OCI-M2 (cell line): ENCODE measurements around the gene RBP7.
"Not testable (repeated sequence)": the region's sequence is repeated elsewhere in the genome, so short reads cannot be mapped to it uniquely, and the experiment has no call there.

Experiments used
- DNase-seq: peaks from one replicate; lab custom pipeline; 2025; ENCODE audit not compliant: unreplicated experiment; lab: John Stamatoyannopoulos, UW

RBP7 gene

DNA sequence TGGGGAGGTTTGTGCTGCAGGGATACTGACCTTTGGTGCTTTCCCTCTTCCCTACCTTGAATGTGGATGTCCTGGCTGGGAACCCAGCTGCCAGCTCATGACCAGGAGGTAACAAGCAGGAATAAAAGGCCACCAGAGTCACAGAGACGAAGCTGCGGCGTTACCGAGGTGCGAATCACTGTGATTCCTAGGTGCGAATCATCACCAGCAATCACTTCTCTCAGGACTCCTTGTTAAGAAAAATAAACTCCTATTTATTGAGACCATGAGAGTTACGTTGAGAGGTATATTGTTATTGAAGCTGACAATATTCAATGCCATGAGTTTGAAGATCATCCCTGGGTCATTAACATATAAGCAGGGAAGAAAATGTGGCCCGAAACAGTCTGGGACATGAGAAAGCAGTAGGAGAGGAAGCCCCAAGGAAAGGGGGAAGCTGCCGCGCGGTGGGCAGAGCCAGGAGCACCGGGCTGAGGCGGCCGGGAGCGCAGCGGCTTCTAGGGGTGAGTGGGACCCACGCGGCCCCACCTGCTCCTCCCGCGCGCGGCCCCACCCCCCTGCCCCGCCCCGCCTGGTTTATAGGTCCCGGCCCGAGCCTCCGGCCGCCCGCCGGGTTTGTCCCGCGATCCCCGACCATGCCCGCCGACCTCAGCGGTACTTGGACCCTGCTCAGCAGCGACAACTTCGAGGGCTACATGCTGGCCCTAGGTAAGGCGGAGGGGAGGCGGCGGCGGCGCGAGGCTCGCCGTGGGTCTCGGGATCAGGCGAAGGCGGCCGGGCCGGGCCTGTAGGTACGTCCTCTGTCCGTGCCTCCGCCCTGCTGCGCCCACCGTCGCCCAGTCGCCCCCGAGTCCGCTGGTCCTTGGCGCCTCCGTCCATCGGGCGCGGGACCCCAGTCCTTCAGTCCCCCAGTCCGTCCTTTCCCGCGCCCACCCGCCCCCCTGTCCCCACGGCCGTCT, at the start of gene RBP7:
Gene RBP7 (plus strand): TSS at position 605 of the 959 bp plus-strand sequence. CDS start 31 bp downstream, at position 636.
- DNase-seq: no peak

DNA sequence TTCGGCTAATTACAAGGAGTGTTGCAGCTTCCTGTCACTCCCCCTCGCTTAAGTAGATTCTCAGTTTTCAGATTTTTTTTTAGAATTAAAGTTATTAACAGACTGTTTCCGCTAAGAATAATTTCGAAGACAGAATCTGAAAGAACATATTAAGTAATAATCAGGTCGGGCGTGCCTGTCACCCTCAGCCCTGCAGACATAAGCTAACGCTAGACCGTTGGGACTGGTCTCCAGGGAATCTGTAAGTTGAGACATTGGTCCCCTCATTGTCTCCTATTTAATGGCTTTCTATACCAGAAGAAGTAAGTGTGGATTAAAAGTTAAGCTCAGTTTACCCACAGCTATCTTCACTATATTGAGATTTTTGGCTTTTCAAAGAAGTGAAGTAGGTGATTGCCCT, 39.3 kb upstream of the RBP7 start:
- DNase-seq: no peak

DNA sequence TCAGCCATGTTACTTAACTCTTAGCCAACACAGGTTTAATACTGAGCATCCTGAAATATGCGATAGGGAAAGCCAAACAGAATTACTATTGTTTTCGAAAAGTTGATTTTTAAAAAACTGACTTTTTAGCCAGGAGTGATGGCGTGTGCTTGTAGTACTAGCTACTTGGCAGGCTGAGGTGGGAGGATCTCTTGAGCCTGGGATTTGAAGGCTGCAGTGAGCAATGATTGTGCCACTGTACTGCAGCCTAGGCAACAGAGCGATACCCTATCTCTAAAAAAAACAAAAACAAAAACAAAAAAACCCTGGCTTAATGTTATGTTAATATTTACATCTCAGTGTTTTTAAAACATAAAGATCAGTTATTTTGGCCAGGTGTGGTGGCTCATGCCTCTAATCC, 37.0 kb upstream of the RBP7 start:
- no peak for DNase-seq

DNA sequence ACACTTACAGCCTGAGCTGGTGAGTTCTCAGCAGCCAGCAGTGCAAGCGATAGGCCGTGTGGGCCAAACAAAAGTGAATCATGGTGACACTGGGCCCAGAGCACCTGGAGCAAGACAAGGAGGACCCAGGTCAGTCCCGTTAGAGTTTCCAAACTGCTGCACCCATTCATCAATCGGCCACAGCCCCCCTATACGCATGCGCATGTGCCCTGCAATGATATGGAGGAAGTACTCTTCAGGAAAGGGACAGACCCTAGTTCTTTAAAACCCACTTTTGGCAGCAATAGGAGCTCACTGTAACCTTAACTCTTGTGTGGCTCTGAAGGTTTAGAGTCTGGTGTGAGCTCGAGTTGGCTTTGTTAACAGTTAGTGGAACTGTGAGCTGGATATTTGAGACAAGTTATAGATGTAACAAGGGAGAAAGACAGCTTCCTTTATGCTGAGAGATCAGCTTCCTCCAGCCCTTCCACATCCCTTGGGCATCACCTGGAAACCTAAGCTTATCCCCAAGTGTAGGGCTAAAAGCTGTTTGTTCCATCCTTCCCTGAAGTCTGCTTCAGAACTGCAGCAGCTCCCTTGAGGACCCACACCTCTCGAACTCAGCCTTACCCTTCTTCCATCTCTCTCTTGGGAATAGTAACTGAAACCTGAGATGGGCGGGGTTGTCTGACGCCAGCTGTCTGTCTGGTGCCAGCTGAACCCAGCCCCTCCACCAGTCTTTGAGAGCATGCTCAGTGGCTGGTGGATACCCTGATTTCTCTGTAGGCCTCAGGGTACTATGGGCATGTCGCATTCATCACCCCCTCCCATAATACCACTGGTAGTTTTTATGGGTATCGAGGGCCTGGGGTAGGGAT, 36.1 kb upstream of the RBP7 start:
- no peak for DNase-seq

DNA sequence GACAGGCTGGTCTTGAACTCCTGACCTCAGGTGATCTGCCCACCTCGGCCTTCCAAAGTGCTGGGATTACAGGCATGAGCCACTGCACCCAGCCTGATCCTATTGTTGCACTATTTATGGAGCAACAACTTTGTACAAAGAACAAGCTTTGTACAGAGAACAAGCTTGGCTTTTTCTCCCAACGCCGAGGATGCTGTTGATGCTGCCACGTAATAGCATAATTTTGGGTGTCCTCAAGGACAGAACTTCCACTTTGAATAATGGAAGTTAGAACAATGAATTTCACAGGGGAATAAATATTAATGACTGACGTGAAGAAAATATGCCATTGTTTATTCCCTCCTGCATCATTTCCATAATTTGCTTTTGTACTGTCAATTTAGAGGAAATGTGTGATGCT, 12.8 kb upstream of the RBP7 start:
- no peak for DNase-seq

DNA sequence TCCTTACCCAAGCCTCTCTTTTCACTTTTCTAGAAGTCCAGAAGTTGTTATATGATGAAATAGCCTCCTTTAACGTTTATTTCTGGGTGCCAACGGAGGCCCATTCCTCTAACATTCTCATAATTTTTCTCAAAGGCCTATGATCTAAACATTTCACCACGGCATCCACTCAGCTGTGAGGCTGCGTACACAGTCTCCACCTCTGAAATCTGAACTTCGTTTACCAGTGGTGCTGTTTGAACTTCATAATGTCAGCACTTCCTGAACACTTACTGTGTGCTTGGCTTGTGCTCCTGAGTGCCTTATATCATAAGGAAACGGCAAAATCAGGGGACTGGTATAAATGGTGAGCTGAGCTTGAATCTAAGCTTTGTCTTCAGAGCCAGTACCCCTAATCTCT, 12.0 kb upstream of the RBP7 start:
- no peak for DNase-seq

DNA sequence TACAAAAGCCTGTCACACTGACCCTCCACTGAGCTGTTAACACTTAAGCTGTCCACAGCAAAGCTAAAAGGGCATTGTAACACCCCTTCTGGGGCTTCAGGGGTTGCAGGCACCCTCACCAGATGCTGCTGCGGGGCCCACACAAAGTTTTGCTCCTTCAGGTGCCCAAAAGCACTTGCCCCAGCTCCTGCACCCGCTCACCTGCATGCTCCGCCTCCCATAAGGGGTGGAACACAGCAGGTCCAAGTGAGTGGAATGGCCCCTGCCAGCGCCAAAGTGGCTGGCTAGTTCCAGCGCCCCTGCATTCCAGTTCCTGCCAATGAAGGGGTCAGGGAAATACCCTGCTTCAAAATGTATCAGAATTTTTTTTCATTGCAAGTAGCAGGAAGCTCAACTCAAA, 7.3 kb upstream of the RBP7 start:
- no peak for DNase-seq

DNA sequence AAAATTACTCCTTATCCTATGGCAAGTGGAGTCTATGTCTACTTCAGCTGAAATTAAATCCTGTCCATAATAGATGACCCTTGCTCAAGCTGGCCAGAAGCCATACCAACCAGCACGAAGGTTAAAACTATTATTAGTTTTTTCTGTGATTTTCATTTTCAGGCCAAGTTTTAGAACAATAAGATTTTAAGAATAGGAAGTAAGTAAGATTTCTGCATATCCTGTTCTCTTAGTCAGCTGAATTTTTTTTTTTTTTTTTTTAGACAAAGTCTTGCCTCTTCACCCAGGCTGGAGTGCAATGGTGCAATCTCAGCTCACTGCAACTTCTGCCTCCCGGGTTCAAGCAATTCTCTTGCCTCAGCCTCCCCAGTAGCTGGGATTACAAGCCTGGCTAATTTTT, 6.1 kb upstream of the RBP7 start:
- DNase-seq: no peak

DNA sequence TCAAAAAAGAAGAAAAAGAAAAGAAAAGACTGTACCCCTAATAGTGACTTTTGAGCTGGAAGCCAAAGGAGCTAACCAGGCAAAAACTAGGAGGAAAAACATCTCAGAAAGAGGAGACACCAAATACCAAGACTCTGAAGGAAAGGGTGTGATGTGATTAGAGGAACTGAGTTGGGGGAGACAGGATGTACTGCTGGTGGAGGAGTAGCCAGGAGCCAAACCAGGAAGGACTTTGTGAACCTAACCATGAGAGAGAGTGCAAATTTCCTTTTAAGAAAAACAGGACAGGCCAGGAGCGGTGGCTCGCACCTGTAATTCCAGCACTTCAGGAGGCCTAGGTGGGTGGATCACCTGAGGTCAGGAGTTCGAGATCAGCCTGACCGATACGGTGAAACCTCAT, 4.1 kb upstream of the RBP7 start:
- DNase-seq: no peak

DNA sequence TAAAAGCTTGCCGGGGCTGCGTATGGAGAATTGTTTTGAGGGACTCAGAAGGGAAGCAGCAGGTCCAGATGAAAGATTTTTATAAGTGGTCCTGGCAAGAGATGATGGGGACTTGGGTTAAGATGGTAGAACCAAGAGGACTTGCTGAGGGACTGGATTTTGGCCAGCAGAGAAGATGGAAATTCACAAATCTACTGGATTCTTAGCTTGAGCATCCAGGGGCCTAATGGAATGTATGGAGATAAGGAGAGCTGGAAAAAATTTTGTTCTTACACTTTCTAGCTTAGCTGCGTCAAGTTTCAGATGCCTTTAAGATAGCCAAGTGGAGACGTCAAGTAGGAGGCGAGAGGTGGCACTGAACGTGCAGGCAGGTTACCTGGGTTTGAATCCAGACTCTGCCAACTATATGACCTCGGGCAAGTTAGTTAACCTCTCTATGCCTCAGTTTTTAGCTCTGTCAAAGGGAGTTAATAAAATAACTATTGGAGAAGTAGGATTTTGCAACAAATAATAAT, 3.4 kb upstream of the RBP7 start:
- no peak for DNase-seq

DNA sequence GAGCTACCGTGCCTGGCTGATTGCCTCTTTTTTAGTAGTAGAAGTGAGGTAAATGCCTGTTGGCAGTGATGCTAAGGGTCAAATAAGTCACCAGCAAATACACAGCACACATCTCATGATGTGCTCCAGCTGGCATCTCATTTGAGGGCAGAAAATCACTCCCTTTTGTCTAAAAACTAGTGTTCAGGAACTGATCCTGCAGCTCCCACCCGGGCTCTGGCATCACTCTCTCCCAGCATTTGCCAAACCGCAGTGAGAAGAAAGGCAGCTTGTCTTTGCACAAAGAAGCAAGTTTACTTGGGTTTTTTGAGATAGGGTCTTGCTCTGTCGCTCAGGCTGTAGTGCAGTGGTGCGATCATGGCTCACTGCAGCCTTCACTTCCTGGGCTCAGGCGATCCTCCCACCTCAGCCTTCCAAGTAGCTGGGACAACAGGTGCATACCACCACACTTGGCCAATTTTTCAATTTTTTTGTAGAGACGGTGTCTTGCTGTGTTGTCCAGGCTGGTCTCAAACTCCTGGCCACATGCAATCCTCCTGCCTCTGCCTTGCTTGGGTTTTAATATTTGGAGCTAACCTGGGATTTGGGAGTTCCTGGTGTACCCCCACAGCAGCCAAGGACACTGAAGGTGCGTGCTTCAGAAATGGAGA, 4.1 kb downstream of the RBP7 start:
- no peak for DNase-seq

DNA sequence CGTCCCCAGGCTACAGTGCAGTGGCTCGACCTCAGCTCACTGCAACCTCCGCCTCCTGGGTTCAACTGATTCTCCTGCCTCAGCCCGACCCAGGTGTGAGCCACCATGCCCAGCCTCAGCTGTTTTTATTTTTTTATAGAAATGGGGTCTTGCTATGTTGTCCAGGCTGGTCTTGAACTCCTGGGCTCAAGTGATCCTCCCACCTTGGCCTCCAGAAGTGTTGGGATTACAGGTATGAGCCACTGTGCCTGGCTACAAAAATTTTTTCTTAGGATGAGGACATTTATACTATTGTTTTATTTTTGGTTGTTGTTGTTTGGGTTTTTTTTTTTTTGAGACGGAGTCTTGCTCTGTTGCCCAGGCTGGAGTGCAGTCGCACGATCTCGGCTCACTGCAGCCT, 8.2 kb downstream of the RBP7 start:
- not testable (repeated sequence) for DNase-seq

DNA sequence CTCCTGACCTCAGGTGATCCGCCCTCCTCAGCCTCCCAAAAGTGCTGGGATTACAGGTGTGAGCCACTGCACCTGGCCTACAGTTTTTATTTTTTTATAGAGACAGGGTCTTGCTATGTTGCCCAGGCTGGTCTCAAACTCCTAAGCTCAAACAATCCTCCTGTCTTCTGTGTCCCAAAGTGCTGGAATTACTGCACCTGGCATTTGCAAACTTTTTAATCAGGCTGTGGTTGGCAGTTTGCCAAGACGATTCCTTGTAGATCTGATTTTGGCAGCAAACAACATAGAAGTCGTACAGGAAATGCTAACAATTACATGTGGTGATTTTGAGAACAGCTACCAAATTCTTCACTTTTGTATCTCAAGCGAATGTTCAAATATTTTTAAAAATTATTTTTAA, 10.1 kb downstream of the RBP7 start:
- DNase-seq: no peak

DNA sequence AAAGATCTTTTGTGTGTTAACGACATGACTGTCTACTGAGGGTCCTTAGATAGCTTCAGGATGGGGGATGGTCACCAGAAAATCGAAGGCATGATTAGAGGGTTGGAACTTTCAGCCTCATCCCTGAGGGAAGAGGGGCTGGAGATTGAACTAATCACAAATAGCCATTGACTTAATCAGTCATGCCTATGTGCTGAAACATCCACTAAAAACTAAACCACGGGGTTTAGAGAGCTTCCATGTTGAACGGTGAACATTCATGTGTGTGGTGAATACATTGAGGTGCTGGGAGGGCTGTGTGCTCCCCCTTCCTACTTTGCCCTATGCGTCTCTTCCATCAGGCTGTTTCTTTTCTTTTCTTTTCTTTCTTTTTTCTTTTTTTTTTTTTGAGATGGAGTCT, 17.0 kb downstream of the RBP7 start:
- no peak for DNase-seq

DNA sequence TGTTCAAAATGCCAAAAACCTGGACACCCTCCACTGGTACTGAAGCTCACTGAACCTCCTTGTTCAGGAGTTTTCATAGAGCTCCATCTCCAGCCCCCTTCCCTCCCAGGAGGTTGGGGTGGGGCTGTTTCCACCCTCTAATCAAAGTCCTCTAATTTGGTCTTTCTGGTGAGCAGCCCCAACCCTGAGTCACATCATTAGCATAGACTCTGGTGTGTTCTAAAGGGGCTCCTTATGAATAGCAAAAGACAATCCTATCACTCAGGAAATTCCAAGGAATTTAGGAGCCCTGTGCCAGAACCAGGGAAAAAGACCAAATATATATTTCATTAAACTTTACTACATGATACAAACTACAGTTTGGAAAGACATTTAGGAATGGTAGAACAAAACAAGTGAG, 22.5 kb downstream of the RBP7 start:
- DNase-seq: no peak

DNA sequence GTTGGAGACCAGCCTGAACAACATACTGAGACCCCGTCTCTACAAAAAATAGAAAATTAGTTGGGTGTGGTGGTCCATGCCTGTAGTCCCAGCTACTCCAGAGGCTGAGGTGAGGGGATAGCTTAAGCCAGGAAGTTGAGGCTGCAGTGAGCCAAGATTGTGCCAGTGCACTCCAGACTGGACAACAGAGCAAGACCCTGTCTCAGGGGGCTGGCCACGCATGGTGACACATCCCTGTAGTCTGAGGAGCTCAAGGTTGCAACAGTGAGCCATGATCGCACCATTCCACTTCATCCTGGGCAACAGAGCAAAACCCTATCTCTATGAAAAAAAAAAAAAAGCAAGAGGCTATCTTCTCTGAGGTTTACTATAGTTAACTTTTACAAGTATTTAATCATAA, 23.1 kb downstream of the RBP7 start:
- DNase-seq: no peak

DNA sequence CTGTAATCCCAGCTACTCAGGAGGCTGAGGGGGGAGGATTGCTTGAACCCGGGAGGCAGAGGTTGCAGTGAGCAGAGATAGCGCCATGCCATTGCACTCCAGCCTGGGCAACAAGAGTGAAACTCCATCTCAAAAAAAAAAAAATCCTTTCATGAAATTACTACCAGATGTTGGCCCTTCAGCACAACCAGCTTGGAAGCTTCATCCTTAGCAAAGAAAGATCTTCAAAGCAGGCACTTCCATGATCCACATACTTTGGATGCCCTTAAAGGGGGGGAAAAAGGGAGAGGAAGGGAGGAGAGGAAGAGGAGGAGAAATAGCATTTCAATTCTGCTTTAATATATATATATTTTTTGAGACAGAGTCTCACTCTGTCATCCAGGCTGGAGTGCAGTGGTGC, 23.6 kb downstream of the RBP7 start:
- DNase-seq: not testable (repeated sequence)

DNA sequence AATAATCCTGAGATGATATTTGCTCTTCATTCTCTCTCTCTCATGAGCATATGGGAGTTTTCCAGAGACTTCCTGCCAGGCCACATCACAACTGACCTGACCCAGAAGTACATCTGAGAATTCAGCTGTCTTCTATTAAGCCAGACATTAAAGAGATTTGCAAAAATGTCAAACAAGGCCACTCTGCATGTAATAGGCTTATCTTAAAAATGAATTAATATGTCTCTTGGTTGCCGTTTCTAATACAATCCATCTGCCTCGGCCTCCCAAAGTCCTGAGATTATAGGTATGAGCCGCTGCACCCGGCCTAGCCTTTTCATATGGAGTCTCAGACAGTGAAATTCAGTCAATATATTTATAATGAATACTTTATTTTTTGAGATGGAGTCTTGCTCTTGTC, 25.0 kb downstream of the RBP7 start:
- DNase-seq: not testable (repeated sequence)

DNA sequence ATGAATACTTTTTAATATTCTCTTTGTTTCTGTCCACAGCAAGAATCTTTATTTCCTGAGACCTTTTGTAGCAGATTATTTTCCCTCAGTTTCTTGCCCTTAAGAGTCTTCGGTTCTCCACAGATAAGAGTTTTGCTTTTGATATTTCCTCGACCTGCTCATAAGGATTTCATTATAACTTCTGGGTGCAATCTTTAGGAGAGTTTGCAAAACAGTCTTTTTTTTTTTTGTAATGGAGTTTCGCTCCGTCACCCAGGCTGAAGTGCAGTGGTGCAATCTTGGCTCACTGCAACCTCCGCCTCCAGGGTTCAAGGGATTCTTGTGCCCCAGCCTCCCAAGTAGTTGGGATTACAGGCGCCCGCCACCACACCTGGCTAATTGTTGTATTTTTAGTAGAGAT, 25.6 kb downstream of the RBP7 start:
- no peak for DNase-seq

DNA sequence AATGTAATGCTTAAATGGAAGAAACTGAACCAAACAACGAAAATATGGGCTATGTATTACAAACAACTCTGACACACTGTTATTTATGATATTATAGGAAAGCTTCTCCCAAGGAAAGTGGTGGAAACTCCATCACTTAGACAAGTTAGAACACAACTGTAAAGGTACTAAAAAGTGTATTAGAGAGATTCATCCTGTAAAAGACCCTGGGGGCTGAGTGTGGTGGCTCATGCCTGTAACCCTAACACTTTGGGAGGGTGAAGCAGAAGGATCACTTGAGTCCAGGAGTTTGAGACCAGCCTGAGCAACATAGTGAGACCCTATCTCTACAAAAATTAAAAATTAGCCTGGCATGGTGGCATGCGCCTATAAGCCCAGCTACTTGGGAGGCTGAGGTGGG, 28.3 kb downstream of the RBP7 start:
- DNase-seq: no peak

DNA sequence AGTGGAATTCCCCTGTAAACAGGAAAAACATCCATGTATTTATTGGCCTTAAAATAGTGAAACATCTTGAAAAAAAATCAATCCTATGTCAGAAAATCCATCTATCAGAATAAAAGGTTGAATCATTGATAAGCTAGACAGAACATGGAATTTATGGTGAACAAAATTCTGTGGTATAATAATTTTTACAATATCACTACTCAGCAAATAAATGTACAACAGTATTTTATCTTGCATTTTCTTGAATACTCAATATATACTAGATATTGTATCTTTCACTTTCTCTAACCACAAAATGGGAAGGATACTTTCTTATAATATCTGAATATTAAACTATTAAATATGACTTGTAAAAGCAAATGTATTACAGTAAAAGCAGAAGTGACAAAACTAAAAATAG, 30.0 kb downstream of the RBP7 start:
- no peak for DNase-seq
